HG03460 (cell line): ENCODE data around the gene PTMS.

Experiments used
- ATAC-seq: cut with Tn5 transposase; IDR thresholded peaks from one replicate; pipeline ENCODE4 v1.9.1; 2021; ENCODE audit not compliant: unreplicated experiment

PTMS gene

DNA sequence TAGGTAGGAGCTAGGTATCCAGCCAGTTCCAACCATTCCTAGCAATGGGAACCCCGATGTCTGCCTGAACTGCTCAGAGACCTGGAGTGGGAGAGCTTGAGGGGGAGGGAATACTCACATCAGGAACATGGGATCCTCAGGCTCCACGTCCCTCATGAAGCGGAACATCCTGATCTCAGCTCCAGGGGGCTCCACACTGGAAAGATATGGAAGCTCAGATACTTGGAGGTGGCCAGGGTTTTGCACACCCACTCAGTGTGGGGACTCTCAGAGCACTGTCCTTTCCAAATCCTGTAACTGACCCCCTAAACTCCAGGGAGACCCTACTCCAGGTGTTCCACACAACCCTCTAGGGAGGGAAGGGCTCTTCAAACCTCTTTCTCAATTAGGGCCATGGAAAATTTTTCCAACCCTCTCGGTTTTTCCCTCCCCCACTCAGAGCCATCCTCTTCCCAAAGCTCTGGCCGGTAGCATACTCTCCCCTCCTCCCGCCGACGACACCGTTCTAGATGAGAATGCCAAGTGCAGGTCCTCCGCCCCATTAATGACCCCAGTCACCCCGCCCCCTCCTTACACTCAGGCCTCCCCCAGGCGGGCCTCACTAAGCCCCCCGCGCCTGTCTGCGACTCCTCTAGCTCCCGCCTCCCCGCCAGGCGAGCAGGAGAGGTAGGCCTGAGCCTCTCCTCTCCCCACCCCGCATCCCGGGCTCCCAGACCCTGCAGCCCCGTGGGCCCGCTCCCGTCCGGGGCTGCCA lies 13.8 kb upstream of the PTMS start:
- no peak for ATAC-seq

- ATAC-seq = peak; percentile 89
Observed at GRCh38 chr12:6752921-6753771, 13.0 kb upstream of the PTMS start, which contains the start of gene MLF2. TSS of gene MLF2 (minus strand) at chr12:6753141. CDS start at chr12:6752334, 807 bp downstream.

GRCh38 chr12:6753772-6754356 lies 12.3 kb upstream of the PTMS start:
- ATAC-seq = no peak

GRCh38 chr12:6754411-6754810 lies 11.8 kb upstream of the PTMS start:
- ATAC-seq = no peak

DNA sequence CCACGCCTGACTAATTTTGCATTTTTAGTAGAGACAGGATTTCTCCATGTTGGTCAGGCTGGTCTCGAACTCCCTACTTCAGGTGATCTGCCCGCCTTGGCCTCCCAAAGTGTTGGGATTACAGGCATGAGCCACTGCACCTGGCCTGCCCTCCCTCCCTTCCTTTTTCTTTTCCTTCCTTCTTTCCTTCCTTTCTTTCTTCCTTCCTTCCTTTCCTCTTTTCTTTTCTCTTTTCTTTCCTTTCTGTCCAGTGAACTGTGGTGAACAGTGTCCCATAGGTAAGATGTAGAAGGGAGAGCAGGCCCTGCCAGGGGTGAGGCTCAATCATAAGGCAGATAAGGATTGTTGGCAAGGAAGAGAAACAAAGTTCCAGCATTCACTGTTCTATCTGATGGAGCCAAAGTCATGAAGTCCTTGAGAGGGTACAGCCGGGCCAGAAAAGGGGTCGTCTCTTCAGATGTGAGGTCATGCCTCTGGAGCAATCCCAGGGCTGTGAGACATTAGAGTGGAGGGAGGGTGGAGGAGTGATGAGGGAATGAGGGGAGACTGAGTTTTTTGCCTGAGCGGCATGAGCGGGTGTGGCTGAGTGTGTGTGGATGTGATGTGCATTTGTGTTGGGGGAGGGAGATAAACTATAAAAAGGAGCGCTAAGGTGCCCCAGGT lies 9.0 kb upstream of the PTMS start:
- no peak for ATAC-seq

GRCh38 chr12:6758506-6759095 lies 7.6 kb upstream of the PTMS start:
- no peak for ATAC-seq

DNA sequence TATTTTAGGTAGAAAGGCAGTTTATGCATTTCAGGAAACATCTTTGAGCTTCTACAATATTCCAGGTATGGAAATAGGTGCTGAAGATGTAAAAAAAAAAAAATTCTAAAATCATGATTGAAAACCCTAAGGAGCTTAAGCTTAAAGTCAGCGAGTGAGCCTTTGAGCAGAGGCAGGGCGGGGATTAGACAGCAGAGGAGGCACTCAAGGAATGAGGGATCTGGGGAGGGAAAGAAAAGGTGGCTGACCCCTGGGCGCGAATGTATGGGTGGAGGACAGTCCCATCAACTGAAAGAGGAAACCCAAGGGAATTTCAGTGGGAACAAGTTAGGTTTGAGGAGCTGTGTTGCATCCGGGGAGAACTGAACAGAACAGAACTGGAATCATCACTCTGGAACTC lies 6.4 kb upstream of the PTMS start:
- ATAC-seq = no peak

DNA sequence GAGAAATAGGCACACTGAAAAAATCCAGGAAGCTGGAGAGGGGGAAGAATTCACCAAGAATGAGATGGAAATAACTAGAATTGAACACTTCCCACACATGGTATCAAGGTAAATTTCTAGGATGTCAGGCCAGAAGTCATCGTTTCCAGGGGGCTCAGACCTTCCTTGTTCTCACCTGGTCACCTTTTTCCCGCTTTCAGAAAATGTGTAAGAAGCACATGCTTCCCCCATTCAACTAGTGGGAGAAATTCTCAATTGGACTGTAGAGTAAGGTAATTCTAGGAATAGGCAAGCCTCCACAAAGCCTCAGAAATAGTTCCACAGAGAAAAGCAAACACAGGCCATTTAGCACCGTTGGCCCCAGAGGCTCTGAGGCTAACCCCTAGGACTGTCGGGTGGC lies 2.8 kb upstream of the PTMS start:
- no peak for ATAC-seq

- ATAC-seq = peak; percentile 76
Observed at GRCh38 chr12:6764011-6764828, 1.9 kb upstream of the PTMS start.

DNA sequence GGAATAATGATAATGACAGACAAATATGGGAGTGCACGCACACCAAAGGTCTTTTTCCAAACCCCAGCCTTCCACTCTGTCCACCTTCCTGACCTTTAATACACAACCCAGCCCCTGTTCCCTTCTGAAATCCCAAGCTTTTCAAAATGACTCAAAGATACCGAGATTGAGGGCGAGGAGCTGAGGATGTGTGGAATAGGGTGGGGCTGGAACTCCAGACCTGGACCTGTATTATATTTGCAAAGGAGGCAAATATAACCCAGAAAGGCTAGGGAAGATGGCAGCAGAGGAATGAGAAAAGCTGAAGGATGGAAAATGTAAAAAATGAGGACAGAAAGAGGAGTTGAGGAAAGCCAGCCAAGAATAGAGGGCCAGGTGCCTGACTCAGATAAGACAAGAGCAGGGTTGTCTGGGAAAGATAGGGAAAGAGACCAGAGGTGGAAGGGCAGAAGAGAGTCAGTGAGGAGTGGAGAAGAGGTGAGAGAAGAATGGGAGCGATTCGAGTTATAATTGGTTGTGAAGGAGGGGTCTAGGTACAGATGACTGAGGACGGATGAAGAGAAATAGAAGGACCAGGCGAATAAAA lies 1.0 kb upstream of the PTMS start:
- no peak for ATAC-seq

DNA sequence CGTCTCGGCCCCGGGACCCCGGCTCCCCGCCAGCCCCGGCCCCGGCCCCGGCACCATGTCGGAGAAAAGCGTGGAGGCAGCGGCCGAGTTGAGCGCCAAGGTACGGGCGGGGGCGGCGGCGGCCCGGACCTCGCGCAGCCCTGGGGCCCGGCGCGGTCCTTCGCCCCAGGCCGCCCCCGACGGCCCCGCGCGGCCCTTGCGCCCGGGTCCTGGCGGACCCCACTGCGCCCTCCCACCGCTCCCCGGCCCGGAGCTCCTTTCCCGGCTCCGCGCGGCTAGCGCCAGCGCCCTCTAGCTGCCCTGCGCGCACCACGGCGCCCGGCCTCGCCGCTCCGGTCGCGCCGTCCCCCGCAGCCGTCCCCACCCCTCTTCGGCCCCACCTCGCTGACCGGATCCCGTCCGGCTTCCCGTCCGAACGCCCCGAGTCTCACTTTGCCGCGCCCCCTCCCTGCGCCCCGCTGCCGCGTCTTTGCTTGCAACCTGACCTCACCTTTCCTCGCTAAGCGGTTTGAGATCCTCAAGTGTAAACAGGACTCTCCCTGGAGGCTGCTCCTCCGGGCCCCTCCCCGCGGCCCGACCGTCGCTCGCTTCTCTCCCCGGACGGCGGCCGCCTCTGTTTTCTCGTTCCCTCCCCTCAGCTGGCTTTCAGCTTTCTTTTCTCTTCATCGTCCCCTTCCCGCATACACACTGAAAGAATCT lies 637 bp downstream of the PTMS start:
- peak; percentile 45 for ATAC-seq

- ATAC-seq = no peak
Observed at GRCh38 chr12:6767353-6768319, 1.5 kb downstream of the PTMS start.

DNA sequence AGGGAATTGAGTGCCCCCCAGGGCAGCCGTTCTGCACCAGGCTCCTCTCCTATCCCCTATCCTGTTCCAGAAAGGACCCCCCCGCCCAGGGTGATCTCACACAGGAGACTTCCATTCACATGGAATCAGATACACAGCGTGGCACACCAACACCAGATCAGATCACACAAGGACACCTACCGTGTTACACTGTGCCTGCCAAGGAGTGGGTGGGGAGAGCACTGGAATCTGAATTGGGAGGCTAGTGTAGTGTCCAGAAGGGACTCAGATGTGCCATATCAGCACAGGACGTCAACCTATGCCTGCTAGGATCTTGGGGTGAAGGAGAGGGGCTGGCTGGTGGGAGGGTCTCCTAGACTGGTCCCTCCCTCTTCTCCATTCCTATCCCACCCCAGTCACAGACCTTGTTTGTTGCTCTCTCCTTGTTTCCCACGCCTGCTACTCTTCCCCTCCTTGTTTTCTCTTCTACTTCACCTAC lies 2.3 kb downstream of the PTMS start:
- no peak for ATAC-seq

DNA sequence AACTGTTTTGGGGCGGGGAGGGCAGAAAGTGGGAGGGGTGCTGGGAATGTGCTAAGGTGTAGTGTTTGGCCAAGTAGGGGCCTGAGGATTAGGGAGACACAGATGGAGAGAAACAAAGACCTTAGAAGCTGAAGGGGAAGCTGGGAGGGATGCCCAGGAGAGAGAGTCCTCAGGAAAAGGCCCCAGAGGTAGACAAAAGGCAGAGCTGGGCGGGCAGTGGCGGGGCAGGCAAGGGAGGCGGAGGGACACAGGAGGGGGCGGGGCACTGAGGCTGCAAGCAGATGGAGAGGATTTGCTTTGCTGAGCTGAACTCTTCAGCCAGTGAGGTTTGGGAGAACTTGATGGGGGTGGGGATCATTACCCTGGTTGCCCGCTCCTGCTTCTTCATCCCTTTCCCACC lies 2.8 kb downstream of the PTMS start:
- no peak for ATAC-seq

DNA sequence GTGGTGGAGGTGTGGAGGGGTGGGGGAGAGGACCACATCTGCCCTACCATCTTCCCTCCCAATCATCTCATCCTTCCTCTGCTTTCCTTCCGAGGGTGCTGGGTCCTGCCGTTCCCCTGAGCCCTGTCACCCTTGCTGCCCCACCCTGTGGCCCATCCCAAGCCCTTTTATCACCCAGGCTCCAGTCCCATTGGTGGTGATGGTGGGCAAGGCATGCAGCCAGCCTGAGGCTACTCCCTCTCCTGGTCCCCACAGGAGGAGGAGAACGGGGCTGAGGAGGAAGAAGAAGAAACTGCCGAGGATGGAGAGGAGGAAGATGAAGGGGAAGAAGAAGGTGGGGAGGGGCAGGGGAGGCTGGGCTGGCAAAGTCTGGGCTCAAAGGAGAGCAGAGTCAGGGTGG lies 3.5 kb downstream of the PTMS start:
- ATAC-seq = no peak

GRCh38 chr12:6770094-6770493 lies 3.9 kb downstream of the PTMS start:
- no peak for ATAC-seq

DNA sequence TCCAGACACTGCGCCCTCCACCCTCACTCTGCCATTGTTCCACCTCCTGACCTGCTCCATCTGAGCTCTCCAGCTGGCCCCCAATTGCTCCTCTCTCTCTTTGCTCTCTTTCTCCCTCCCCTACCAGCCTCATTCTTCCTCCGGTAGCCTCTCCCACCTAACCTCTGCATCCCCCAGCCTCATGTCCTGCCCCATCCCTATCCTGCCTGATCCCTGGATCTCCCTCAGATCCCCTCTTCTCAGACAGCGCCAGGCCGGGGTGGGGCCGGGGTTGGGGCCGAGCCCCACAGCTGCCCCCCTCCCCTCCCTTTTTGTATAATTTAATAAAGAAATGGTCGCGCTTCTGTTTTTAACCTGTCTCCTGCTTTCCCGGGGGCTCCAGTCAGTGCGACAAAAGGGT lies 4.4 kb downstream of the PTMS start:
- no peak for ATAC-seq

DNA sequence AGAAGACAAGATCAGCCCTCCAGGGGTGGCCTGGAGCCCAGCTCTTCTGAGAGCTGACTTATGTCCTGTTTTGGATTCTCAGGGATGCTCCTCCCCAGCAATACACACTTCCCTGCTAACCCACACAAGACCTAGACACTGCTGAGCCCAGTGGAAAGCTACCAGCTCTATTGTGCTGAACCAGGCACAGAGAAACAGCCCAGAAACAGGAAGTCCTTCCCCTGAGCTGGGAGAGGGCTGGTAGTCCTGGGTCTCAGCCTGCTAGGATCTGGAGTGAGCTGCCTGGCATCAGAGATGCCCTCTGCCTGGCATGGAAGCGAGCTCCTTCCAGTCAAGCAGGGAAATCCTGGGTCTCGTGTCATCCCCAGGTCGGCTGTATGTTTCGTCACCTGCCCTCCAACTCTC lies 4.9 kb downstream of the PTMS start:
- no peak for ATAC-seq
